WTC11 (cell line): ENCODE results near the gene TPK1. TPM values are rescaled to one million over a fixed set of nuclear protein-coding genes. Genes with fewer than 3 reads are reported as not detected.

Experiments used
- ATAC-seq: fragments of 200-7000 bp; cut with Tn5 transposase; 2 replicates; pipeline ENCODE4 v1.10.0; 2021; ENCODE audit warnings: mild to moderate bottlenecking, moderate library complexity
- CTCF ChIA-PET: fragments of 300-600 bp; sonication (Branson Sonifier 250); formaldehyde crosslinking; loops from one replicate; lab custom pipeline; 2021; ENCODE audit warnings: antibody characterized with exemption; lab: Charles Lee
- POLR2A ChIA-PET: fragments of 350-600 bp; sonication (Branson Sonifier 250); formaldehyde crosslinking; loops from one replicate; lab custom pipeline; 2021; ENCODE audit warnings: antibody characterized with exemption; lab: Charles Lee
- DNase-seq: peaks from one replicate; pipeline ENCODE4 v3.0.0; 2021; ENCODE audit warnings: low spot score
- H3K27ac Mint-ChIP-seq: 2 replicates; pipeline ENCODE4 v1.8.0; 2021; ENCODE audit warnings: mixed read lengths
- H3K27me3 Mint-ChIP-seq: 2 replicates; pipeline ENCODE4 v1.8.0; 2021; ENCODE audit warnings: low read depth, mild to moderate bottlenecking, moderate library complexity, mixed read lengths
- H3K36me3 Mint-ChIP-seq: 2 replicates; pipeline ENCODE4 v1.8.0; 2021; ENCODE audit warnings: mixed read lengths
- H3K4me1 Mint-ChIP-seq: 2 replicates; pipeline ENCODE4 v1.8.0; 2022; ENCODE audit warnings: mixed read lengths
- H3K4me3 Mint-ChIP-seq: 2 replicates; pipeline ENCODE4 v1.8.0; 2021; ENCODE audit warnings: mild to moderate bottlenecking, moderate library complexity, mixed read lengths
- H3K9me3 Mint-ChIP-seq: 2 replicates; pipeline ENCODE4 v1.8.0; 2021; ENCODE audit warnings: mixed read lengths
- CBFB ChIP-seq: sonication (generic); formaldehyde crosslinking; IDR thresholded peaks from 2 replicates; pipeline ENCODE4 v1.8.1; 2022; ENCODE audit warnings: mild to moderate bottlenecking, low read depth, missing genetic modification reagents
- CREB1 ChIP-seq: sonication (generic); formaldehyde crosslinking; IDR thresholded peaks from 2 replicates; pipeline ENCODE4 v1.8.0; 2023; ENCODE audit warnings: mild to moderate bottlenecking, missing genetic modification reagents
- ESRRA ChIP-seq: sonication (generic); formaldehyde crosslinking; IDR thresholded peaks from 2 replicates; pipeline ENCODE4 v1.8.1; 2022; ENCODE audit warnings: mild to moderate bottlenecking, missing genetic modification reagents, borderline replicate concordance
- FOXJ3 ChIP-seq: sonication (generic); formaldehyde crosslinking; IDR thresholded peaks from 2 replicates; pipeline ENCODE4 v1.9.0; 2021; ENCODE audit warnings: missing genetic modification reagents, mild to moderate bottlenecking, borderline replicate concordance
- SMAD3 ChIP-seq: sonication (generic); formaldehyde crosslinking; IDR thresholded peaks from 2 replicates; pipeline ENCODE4 v1.8.0; 2022; ENCODE audit warnings: missing genetic modification reagents, mild to moderate bottlenecking, borderline replicate concordance
- SP1 ChIP-seq: sonication (generic); formaldehyde crosslinking; conservative IDR thresholded peaks from 2 replicates; pipeline ENCODE4 v1.8.1; 2022; ENCODE audit warnings: missing genetic modification reagents
- TCF7 ChIP-seq: sonication (generic); formaldehyde crosslinking; IDR thresholded peaks from 2 replicates; pipeline ENCODE4 v1.8.0; 2022; ENCODE audit warnings: mild to moderate bottlenecking, low read depth, missing genetic modification reagents, moderate library complexity
- ZNF671 ChIP-seq: fragments of 250-450 bp; sonication (Bioruptor Pico); IDR thresholded peaks from 2 replicates; pipeline ENCODE4 v1.8.0; 2021; ENCODE audit warnings: mild to moderate bottlenecking
- total RNA-seq: library from RNA; stranded (reverse); gene quantifications from 3 replicates; pipeline ENCODE4 v1.2.3, GENCODE V29; 2021
- TF ChIP-seq, protein P1 (sequence below): sonication (generic); formaldehyde crosslinking; IDR thresholded peaks from 2 replicates; pipeline ENCODE4 v1.8.0; 2022; ENCODE audit warnings: missing genetic modification reagents
- TF ChIP-seq, protein P2 (sequence below): sonication (generic); formaldehyde crosslinking; IDR thresholded peaks from 2 replicates; pipeline ENCODE4 v1.8.1; 2023; ENCODE audit warnings: mild to moderate bottlenecking, missing genetic modification reagents, moderate library complexity
- TF ChIP-seq, protein P3 (sequence below): sonication (generic); formaldehyde crosslinking; conservative IDR thresholded peaks from 2 replicates; pipeline ENCODE4 v1.8.1; 2022; ENCODE audit warnings: mild to moderate bottlenecking, missing genetic modification reagents
- TF ChIP-seq, protein P4 (sequence below): fragments of 250-450 bp; sonication (Bioruptor Pico); IDR thresholded peaks from 2 replicates; pipeline ENCODE4 v2.1.2; 2022; ENCODE audit warnings: mild to moderate bottlenecking, moderate library complexity
- TF ChIP-seq, protein P5 (sequence below): sonication (generic); formaldehyde crosslinking; IDR thresholded peaks from 2 replicates; pipeline ENCODE4 v1.8.1; 2023; ENCODE audit warnings: mild to moderate bottlenecking, missing genetic modification reagents, borderline replicate concordance

The TPK1 gene
- total RNA-seq, 1 experiment from 2014 or later = 2.7 TPM

DNA sequence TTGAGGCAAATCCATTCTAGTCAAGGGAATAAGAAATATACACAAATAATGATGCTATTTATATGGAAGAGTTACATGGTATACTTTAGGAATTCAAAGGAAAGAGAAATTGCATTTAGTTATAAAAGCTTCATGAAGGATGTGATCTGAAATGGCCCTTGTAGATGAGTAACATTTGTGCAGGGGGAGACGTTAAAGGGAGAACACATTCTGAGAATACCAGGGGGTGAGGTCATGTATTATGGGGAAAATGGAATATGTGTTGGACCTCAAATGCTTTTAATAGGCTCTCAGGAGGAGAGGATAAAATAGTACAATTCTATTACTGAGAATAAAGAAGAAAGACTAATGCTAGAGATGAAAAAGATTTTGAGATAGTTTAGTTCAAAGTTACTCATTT is 309.9 kb downstream of the TPK1 start:
- no peaks in the 10 kb centered on the region for H3K27me3 Mint-ChIP-seq
- H3K9me3 Mint-ChIP-seq = no peaks in the 10 kb centered on the region
- CTCF ChIA-PET = no interaction called here
- H3K4me3 Mint-ChIP-seq = no peak overlapping the region
- DNase-seq = no peak
- no peak overlapping the region for H3K27ac Mint-ChIP-seq
- peaks cover 27% of the 10 kb centered on the region for H3K4me1 Mint-ChIP-seq
- no peaks in the 10 kb centered on the region for H3K36me3 Mint-ChIP-seq
- no peak for TF ChIP-seq ZNF671
- TF ChIP-seq CBFB (CRISPR knock-in tag) = no peak
- TF ChIP-seq, protein P1, sequence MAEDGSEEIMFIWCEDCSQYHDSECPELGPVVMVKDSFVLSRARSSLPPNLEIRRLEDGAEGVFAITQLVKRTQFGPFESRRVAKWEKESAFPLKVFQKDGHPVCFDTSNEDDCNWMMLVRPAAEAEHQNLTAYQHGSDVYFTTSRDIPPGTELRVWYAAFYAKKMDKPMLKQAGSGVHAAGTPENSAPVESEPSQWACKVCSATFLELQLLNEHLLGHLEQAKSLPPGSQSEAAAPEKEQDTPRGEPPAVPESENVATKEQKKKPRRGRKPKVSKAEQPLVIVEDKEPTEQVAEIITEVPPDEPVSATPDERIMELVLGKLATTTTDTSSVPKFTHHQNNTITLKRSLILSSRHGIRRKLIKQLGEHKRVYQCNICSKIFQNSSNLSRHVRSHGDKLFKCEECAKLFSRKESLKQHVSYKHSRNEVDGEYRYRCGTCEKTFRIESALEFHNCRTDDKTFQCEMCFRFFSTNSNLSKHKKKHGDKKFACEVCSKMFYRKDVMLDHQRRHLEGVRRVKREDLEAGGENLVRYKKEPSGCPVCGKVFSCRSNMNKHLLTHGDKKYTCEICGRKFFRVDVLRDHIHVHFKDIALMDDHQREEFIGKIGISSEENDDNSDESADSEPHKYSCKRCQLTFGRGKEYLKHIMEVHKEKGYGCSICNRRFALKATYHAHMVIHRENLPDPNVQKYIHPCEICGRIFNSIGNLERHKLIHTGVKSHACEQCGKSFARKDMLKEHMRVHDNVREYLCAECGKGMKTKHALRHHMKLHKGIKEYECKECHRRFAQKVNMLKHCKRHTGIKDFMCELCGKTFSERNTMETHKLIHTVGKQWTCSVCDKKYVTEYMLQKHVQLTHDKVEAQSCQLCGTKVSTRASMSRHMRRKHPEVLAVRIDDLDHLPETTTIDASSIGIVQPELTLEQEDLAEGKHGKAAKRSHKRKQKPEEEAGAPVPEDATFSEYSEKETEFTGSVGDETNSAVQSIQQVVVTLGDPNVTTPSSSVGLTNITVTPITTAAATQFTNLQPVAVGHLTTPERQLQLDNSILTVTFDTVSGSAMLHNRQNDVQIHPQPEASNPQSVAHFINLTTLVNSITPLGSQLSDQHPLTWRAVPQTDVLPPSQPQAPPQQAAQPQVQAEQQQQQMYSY (CRISPR knock-in tag) = no peak
- TF ChIP-seq FOXJ3 (CRISPR knock-in tag) = no peak
- TF ChIP-seq, protein P2, sequence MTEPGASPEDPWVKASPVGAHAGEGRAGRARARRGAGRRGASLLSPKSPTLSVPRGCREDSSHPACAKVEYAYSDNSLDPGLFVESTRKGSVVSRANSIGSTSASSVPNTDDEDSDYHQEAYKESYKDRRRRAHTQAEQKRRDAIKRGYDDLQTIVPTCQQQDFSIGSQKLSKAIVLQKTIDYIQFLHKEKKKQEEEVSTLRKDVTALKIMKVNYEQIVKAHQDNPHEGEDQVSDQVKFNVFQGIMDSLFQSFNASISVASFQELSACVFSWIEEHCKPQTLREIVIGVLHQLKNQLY (CRISPR knock-in tag) = no peak
- TF ChIP-seq, all 79 proteins: peak for 0
- POLR2A ChIA-PET = interaction anchor here (1.6 kb wide), 1 partner anchor 11 kb away, joined by 4 read pairs; no protein-coding TSS in a partner anchor
- ATAC-seq = no peak

DNA sequence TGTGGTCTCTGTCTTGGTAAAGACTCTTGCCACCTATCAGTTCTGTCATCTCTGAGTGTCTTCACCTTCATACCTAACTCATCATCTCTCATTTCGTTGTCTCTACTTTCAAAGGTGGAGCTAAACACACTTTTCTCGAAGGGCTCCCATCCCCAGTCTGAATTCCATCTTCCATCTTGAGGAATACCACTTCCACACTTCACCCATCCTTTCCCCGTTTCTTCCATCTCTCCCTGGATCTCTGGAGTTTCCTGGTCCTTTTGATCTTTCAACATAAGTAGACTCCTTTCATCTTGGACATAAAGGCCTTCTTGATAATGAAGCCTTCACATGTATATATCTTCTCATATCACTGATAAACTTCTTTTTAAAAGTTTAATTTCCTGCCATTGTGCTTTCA is 311.6 kb downstream of the TPK1 start:
- POLR2A ChIA-PET = no interaction called here
- ATAC-seq (no peak), DNase-seq (no peak)
- TF ChIP-seq TCF7 (CRISPR knock-in tag) = no peak
- TF ChIP-seq SMAD3 (CRISPR knock-in tag) = no peak
- TF ChIP-seq, protein P3, sequence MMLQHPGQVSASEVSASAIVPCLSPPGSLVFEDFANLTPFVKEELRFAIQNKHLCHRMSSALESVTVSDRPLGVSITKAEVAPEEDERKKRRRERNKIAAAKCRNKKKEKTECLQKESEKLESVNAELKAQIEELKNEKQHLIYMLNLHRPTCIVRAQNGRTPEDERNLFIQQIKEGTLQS (CRISPR knock-in tag) = no peak
- TF ChIP-seq, protein P4, sequence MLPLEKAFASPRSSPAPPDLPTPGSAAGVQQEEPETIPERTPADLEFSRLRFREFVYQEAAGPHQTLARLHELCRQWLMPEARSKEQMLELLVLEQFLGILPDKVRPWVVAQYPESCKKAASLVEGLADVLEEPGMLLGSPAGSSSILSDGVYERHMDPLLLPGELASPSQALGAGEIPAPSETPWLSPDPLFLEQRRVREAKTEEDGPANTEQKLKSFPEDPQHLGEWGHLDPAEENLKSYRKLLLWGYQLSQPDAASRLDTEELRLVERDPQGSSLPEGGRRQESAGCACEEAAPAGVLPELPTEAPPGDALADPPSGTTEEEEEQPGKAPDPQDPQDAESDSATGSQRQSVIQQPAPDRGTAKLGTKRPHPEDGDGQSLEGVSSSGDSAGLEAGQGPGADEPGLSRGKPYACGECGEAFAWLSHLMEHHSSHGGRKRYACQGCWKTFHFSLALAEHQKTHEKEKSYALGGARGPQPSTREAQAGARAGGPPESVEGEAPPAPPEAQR = no peak
- no peak for TF ChIP-seq CREB1
- no peak for TF ChIP-seq ESRRA (CRISPR knock-in tag)
- TF ChIP-seq, protein P1 (CRISPR knock-in tag) = peak; percentile 79
- TF ChIP-seq SP1 (CRISPR knock-in tag) = no peak
- TF ChIP-seq, protein P5, sequence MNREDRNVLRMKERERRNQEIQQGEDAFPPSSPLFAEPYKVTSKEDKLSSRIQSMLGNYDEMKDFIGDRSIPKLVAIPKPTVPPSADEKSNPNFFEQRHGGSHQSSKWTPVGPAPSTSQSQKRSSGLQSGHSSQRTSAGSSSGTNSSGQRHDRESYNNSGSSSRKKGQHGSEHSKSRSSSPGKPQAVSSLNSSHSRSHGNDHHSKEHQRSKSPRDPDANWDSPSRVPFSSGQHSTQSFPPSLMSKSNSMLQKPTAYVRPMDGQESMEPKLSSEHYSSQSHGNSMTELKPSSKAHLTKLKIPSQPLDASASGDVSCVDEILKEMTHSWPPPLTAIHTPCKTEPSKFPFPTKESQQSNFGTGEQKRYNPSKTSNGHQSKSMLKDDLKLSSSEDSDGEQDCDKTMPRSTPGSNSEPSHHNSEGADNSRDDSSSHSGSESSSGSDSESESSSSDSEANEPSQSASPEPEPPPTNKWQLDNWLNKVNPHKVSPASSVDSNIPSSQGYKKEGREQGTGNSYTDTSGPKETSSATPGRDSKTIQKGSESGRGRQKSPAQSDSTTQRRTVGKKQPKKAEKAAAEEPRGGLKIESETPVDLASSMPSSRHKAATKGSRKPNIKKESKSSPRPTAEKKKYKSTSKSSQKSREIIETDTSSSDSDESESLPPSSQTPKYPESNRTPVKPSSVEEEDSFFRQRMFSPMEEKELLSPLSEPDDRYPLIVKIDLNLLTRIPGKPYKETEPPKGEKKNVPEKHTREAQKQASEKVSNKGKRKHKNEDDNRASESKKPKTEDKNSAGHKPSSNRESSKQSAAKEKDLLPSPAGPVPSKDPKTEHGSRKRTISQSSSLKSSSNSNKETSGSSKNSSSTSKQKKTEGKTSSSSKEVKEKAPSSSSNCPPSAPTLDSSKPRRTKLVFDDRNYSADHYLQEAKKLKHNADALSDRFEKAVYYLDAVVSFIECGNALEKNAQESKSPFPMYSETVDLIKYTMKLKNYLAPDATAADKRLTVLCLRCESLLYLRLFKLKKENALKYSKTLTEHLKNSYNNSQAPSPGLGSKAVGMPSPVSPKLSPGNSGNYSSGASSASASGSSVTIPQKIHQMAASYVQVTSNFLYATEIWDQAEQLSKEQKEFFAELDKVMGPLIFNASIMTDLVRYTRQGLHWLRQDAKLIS (CRISPR knock-in tag) = no peak
- H3K27me3 Mint-ChIP-seq = no peaks in the 10 kb centered on the region
- CTCF ChIA-PET = no interaction called here
- no peaks in the 10 kb centered on the region for H3K9me3 Mint-ChIP-seq
- H3K27ac Mint-ChIP-seq = no peak overlapping the region
- H3K36me3 Mint-ChIP-seq = no peaks in the 10 kb centered on the region
- H3K4me3 Mint-ChIP-seq = no peak overlapping the region
- H3K4me1 Mint-ChIP-seq = peaks cover 14% of the 10 kb centered on the region
